GM23248 (cell line): ENCODE measurements around the gene KLHL34. TPM values are rescaled to one million over a fixed set of nuclear protein-coding genes. Genes with fewer than 3 reads are reported as not detected.

Experiments
- DNase-seq: peaks from one replicate; pipeline ENCODE4 v3.0.0-alpha.2; 2015
- H2AFZ ChIP-seq: fragments of 200-600 bp; sonication (generic); 2 replicates; pipeline ENCODE4 v1.6.1; 2016; ENCODE audit warnings: antibody characterized with exemption
- H3F3A ChIP-seq: fragments of 200-600 bp; sonication (generic); 2 replicates; pipeline ENCODE4 v1.6.1; 2016; ENCODE audit warnings: mild to moderate bottlenecking, antibody characterized with exemption, mixed run types; ENCODE audit not compliant: insufficient read depth
- H3K27ac ChIP-seq: fragments of 200-600 bp; sonication (generic); 2 replicates; pipeline ENCODE4 v1.5.1; 2016; ENCODE audit warnings: mild to moderate bottlenecking
- H3K27me3 ChIP-seq: fragments of 200-600 bp; sonication (generic); replicated peaks from 2 replicates; pipeline ENCODE4 v1.6.1; 2016; ENCODE audit warnings: mild to moderate bottlenecking; ENCODE audit not compliant: insufficient read depth
- H3K36me3 ChIP-seq: fragments of 200-600 bp; sonication (generic); 2 replicates; pipeline ENCODE4 v1.6.1; 2016; ENCODE audit warnings: low read depth, mild to moderate bottlenecking
- H3K4me1 ChIP-seq: fragments of 200-600 bp; sonication (generic); 2 replicates; pipeline ENCODE4 v1.6.1; 2016; ENCODE audit warnings: mild to moderate bottlenecking; ENCODE audit not compliant: insufficient read depth
- H3K4me2 ChIP-seq: fragments of 200-600 bp; sonication (generic); one replicate; pipeline ENCODE4 v1.6.1; 2016; ENCODE audit warnings: mild to moderate bottlenecking; ENCODE audit not compliant: unreplicated experiment
- H3K4me3 ChIP-seq: fragments of 200-600 bp; sonication (generic); 2 replicates; pipeline ENCODE4 v1.5.1; 2016; ENCODE audit warnings: mild to moderate bottlenecking
- H3K79me2 ChIP-seq: fragments of 200-600 bp; sonication (generic); 2 replicates; pipeline ENCODE4 v1.6.1; 2016; ENCODE audit warnings: mild to moderate bottlenecking; ENCODE audit not compliant: insufficient read depth
- H3K9ac ChIP-seq: fragments of 200-600 bp; sonication (generic); 2 replicates; pipeline ENCODE4 v1.6.1; 2016; ENCODE audit warnings: mild to moderate bottlenecking
- H3K9me2 ChIP-seq: fragments of 200-600 bp; sonication (generic); 2 replicates; pipeline ENCODE4 v1.6.1; 2016; ENCODE audit warnings: mixed run types, mild to moderate bottlenecking, moderate library complexity; ENCODE audit not compliant: insufficient read depth
- H3K9me3 ChIP-seq: fragments of 200-600 bp; sonication (generic); one replicate; pipeline ENCODE4 v1.6.1; 2017; ENCODE audit warnings: low read depth
- H4K20me1 ChIP-seq: fragments of 200-600 bp; sonication (generic); 2 replicates; pipeline ENCODE4 v1.6.0; 2016; ENCODE audit not compliant: insufficient read depth
- EZH2 ChIP-seq: fragments of 200-600 bp; sonication (generic); IDR thresholded peaks from 2 replicates; pipeline ENCODE4 v1.6.1; 2018; ENCODE audit warnings: antibody characterized with exemption, mild to moderate bottlenecking; ENCODE audit not compliant: insufficient read depth, poor library complexity, severe bottlenecking
- EZH2phosphoT487 ChIP-seq: fragments of 200-600 bp; sonication (generic); IDR thresholded peaks from 2 replicates; pipeline ENCODE4 v1.6.1; 2018; ENCODE audit warnings: antibody characterized with exemption, moderate library complexity, mild to moderate bottlenecking, low read depth; ENCODE audit not compliant: insufficient read depth
- WGBS, 2 experiments: methylation state at CpG; one replicate each; pipeline ENCODE4 v1.1.6; 2015 to 2017; ENCODE audit warnings: low lambda C conversion rate in 2 of 2, low coverage in 1 of 2; ENCODE audit errors: missing lambda C conversion rate in 2 of 2; 5-methylcytosine and 5-hydroxymethylcytosine counted together
- in situ Hi-C: fragments of 300-500 bp; cut with MboI; formaldehyde crosslinking; loops from 2 replicates; pipeline ENCODE4 v1.15.0; 2020
- polyA plus RNA-seq: library from polyadenylated mRNA; unstranded; fragments of >200 nt; fragmentation: Nextera tagmentation; extraction: Ambion mirVana; gene quantifications from 2 replicates; pipeline ENCODE4 v1.2.1, GENCODE V29; 2016
- total RNA-seq: library from RNA; depleted of rRNA; stranded (reverse); fragments of >200 nt; shearing (Covaris generic); gene quantifications from 2 replicates; pipeline ENCODE4 v1.2.3, GENCODE V29; 2014; rRNA removed

The KLHL34 gene, protein sequence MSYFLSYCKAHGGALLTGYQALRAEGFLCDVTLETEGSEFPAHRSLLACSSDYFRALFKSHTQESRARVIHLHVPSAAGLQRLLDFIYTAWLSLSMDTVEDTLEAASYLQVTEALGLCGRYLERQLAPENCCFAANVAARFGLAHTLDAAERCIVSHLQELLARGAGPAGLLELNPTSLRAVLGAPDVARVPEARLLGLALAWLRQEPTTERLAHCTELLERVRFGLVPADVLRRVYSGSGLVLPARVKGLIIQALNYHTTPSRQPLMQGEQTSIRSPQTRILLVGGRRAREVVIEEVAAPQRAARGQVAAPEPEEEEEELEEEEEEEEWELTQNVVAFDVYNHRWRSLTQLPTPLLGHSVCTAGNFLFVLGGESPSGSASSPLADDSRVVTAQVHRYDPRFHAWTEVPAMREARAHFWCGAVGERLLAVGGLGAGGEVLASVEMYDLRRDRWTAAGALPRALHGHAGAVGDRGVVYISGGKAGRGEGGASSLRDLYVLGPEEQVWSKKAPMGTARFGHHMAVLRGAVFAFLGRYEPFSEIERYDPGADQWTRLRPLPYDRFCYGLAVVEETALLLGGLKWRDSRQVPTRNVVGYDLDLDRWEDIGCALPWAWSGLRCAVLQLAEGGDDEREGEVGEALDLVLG
- total RNA-seq: not detected in 2 replicates
- polyA plus RNA-seq: not detected in 2 replicates

DNA sequence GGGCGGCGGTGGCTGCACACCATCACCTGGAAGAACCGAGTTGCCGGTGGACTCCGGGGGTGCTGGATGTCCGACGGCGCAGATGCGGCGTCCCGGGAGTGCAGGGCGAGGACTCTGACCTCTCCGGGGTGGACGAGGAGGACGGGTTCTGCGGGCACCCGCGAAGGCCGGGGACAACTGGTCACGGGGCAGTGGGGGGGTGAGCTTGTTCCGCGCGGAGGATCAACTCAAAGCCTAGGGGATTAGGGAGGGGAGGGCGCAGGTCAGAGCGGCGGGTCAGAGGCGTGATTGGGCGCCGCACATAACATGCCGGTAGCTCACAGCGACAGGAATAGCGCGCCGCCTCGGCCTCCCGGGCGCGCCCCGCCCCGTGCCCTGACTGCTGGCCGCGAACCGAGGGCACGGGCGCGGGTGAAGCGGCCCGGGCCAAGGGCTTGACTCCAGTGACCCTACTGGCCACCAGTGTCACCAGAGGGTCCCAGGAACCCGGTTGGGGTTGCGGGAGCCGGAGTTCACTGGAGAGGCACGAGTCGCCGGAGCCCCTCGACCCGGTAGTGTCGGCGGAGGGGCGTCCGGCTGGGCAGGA lies at the start of gene KLHL34:
Gene KLHL34 (minus strand): TSS at position 179 of the 586 bp plus-strand sequence. CDS start 542 bp downstream, outside the sequence.
- Histone ChIP-seq H3K9me2 (no peaks in the 10 kb centered on the region), H3K9me3 (no peaks in the 10 kb centered on the region), H2AFZ (no peak within 1 kb of the TSS), H3K79me2 (no peaks in the 10 kb centered on the region), H3K4me3 (0 out of 2 replicates have a peak within 1 kb of the TSS, but pooled peaks have one; percentile 37), H3K4me1 (no peaks in the 10 kb centered on the region), H3K27me3 (no peaks in the 10 kb centered on the region), H3K9ac (no peak within 1 kb of the TSS), H3K4me2 (no peak within 1 kb of the TSS), H3F3A (no peaks in the 10 kb centered on the region), H3K36me3 (no peaks in the 10 kb centered on the region), H3K27ac (no peak within 1 kb of the TSS), H4K20me1 (no peaks in the 10 kb centered on the region)
- in situ Hi-C loops: no loop called here
- TF ChIP-seq EZH2: no peak
- no peak for TF ChIP-seq EZH2phosphoT487
- DNase-seq: peak; percentile 5
- 25 to 27% methylated on average over 4 to 10 of the region's 60 CpGs for WGBS, 2 experiments

DNA sequence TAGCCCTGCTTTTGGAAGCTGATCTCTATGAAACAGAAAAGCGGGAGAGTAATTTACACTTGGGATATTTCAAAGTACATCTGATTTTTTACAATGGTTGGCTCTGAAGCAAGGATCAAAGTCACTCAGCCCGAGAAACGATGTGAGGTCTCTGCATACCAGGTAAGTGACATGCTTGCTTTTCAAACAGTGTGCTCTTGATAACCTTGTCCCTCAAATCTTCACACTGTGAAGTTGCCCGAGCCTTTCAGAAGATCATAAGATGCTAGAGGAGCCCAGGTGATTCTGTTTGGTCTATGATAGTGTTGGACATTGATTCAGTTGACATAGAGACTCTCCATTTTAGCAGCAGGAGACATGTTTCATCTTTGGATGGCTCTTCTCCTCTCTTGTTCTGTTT lies 47.1 kb upstream of the KLHL34 start:
- H3K79me2 ChIP-seq: no peaks in the 10 kb centered on the region
- no peaks in the 10 kb centered on the region for H4K20me1 ChIP-seq
- no peak overlapping the region for H3K4me2 ChIP-seq
- TF ChIP-seq EZH2phosphoT487 (no peak), EZH2 (no peak)
- no peaks in the 10 kb centered on the region; the same call in 1 of the 2 replicates for H3K4me1 ChIP-seq
- no peak overlapping the region for H3K27ac ChIP-seq
- H3K9me2 ChIP-seq: no peaks in the 10 kb centered on the region
- H3K36me3 ChIP-seq: no peaks in the 10 kb centered on the region
- no peaks in the 10 kb centered on the region for H3K27me3 ChIP-seq
- H3F3A ChIP-seq: no peaks in the 10 kb centered on the region
- in situ Hi-C loops: no loop called here
- 79 to 94% methylated on average over 4 of the region's 4 CpGs for WGBS, 2 experiments
- no peak for DNase-seq
- H3K4me3 ChIP-seq: no peak overlapping the region
- no peak overlapping the region for H2AFZ ChIP-seq
- H3K9me3 ChIP-seq: no peaks in the 10 kb centered on the region
- H3K9ac ChIP-seq: no peak overlapping the region

DNA sequence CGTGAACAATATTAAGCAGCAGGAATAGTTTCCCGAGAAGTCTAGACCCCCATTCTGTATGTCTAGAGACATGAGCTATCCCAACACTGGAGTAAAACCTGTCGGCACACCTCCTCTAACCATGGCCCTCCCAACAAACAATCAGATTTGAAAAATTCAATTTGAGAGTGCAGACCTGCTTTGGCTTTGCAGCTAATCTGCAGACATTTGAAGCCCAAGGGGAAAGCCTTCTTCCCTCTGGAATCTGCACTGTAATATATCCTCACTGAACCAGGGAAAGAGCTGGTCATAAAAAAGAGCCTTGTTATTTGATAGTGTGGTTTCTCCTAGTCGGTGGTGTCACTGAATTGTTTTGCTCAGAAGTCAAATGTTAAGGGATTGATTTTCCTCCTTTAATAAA lies 44.6 kb upstream of the KLHL34 start:
- no peaks in the 10 kb centered on the region for H3K36me3 ChIP-seq
- whole genome bisulfite sequencing, 2 experiments: 77% methylated on average over 4 of the region's 4 CpGs
- in situ Hi-C loops: no loop called here
- H2AFZ ChIP-seq: no peak overlapping the region
- peaks cover 9% of the 10 kb centered on the region for H3K4me1 ChIP-seq
- H3K4me2 ChIP-seq: no peak overlapping the region
- TF ChIP-seq EZH2phosphoT487: no peak
- TF ChIP-seq EZH2: no peak
- H3K9me2 ChIP-seq: no peaks in the 10 kb centered on the region
- H3K79me2 ChIP-seq: no peaks in the 10 kb centered on the region
- no peak for DNase-seq
- no peak overlapping the region for H3K4me3 ChIP-seq
- no peak overlapping the region for H3K27ac ChIP-seq
- no peaks in the 10 kb centered on the region for H3K27me3 ChIP-seq
- H3K9me3 ChIP-seq: no peaks in the 10 kb centered on the region
- H4K20me1 ChIP-seq: no peaks in the 10 kb centered on the region
- H3F3A ChIP-seq: no peaks in the 10 kb centered on the region
- H3K9ac ChIP-seq: no peak overlapping the region

DNA sequence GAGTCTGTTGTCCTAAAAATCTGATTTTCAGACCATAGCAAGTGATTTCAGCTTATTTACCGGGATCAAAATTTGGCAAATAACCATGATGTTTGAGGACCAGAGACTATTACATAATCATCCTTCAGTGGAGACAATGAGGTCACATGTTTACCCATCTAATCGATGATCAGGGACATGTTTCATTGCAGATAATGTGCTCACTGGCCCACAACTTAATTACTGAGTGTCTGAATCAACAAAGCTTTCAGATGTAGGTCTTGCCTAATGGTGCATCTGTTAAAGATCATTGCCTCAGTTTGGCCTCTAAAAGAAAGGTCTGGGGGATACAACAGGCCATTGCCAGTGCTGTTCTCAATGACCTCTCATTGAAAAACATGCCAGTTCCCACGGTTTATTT lies 42.8 kb upstream of the KLHL34 start:
- Histone ChIP-seq H3K27ac (no peak overlapping the region), H4K20me1 (no peaks in the 10 kb centered on the region), H3K36me3 (no peaks in the 10 kb centered on the region), H3K27me3 (no peaks in the 10 kb centered on the region), H3K4me2 (no peak overlapping the region), H3K79me2 (no peaks in the 10 kb centered on the region), H2AFZ (no peak overlapping the region), H3K9ac (no peak overlapping the region), H3K4me3 (no peak overlapping the region), H3K9me2 (no peaks in the 10 kb centered on the region), H3K4me1 (peaks cover 9% of the 10 kb centered on the region), H3K9me3 (no peaks in the 10 kb centered on the region), H3F3A (no peaks in the 10 kb centered on the region)
- in situ Hi-C loops: no loop called here
- TF ChIP-seq EZH2phosphoT487: no peak
- TF ChIP-seq EZH2: no peak
- 8% methylated on average over 3 of the region's 3 CpGs for WGBS, 2 experiments
- DNase-seq: no peak
